ENCODE data around the gene ZNF492. TPM values are rescaled to one million over a fixed set of nuclear protein-coding genes. Genes with fewer than 3 reads are reported as not detected.

The ZNF492 gene
- total and polyA plus RNA-seq, 7 donors = 0.01 to 0.07 (median 0.03) TPM; not detected in 4

DNA sequence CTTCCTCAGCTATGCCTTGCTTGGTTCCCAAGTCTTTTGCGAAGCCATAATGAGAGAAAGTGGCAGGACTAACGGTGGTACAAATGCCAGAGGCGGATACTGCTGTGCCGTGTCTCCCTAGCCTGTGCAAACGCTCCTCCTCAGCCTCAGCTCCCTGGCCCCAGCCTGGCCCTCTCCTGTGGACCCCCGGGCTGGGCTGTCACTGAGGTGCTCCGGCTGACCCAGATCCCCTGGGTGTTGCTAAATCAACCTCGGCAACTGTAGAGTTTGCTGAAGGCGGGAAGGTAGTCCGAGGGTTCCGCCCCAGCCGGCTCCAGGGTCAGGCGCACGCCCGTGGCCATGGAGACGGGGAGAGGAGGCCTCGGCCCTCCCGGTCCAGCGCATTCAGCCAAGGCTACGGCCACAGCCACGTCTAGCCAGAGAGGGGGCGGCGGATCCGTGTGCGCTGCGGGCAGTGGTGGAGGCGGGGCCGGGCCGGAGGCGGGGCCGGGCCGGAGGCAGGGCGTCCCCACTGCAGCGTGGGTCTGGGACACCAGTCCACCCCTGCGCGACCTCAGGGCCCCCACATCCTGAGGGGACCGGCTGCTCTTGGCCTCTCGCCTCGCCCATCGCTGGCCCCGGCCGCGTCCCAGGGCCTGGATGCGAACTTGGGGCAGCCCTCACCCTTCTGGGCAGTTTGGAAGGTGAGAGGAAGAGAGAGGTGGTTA, 16.4 kb upstream of the ZNF492 start:
- Histone ChIP-seq H3K4me1 (no peaks in the 10 kb centered on the region), H3K36me3 (ENCODE audit: insufficient read depth in 1 of 2, low read depth in 1 of 2) (no peaks in the 10 kb centered on the region), H3K27ac (no peak overlapping the region), H3K9me3 (no peaks in the 10 kb centered on the region), H3K27me3 (ENCODE audit: insufficient read depth in 3 of 3, low read length in 2 of 3) (peaks cover 0 to 11% (median 0%) of the 10 kb centered on the region in 3 donors), H3K4me3 (no peak overlapping the region)
- DNase-seq (peak in 1 of 2 donors; percentile 27), ATAC-seq (no peak)
- intact Hi-C loops (cut with DNase I) = no loop called here
- 22 to 28% (median 27%) methylated on average over 42 to 44 of the region's 44 CpGs for WGBS, 3 donors
- TF ChIP-seq, protein P1, sequence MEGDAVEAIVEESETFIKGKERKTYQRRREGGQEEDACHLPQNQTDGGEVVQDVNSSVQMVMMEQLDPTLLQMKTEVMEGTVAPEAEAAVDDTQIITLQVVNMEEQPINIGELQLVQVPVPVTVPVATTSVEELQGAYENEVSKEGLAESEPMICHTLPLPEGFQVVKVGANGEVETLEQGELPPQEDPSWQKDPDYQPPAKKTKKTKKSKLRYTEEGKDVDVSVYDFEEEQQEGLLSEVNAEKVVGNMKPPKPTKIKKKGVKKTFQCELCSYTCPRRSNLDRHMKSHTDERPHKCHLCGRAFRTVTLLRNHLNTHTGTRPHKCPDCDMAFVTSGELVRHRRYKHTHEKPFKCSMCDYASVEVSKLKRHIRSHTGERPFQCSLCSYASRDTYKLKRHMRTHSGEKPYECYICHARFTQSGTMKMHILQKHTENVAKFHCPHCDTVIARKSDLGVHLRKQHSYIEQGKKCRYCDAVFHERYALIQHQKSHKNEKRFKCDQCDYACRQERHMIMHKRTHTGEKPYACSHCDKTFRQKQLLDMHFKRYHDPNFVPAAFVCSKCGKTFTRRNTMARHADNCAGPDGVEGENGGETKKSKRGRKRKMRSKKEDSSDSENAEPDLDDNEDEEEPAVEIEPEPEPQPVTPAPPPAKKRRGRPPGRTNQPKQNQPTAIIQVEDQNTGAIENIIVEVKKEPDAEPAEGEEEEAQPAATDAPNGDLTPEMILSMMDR (IDR thresholded peaks at IDR 0.05) = no peak

DNA sequence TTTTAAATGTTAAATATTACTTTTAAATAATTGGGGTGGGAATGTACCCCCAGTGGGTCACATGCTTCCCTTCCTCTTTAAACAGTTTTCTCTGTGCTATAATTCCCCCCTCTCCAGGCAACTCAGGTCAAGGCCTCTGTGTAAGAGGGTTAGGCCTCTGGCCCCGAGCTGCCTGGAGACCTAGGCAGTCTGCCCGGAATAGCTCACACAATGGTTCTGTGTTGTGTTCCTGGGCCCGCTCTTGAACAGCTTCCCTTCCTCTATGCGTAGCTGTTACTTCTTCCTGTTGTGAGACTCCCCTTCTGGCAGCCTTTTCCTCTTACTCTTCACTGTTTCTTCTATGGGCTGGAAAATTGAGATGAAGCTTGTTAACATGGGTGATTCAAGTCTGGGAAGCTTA, 14.8 kb upstream of the ZNF492 start:
- Histone ChIP-seq H3K27me3 (ENCODE audit: insufficient read depth in 3 of 3, low read length in 2 of 3) (peaks cover 0 to 22% (median 0%) of the 10 kb centered on the region in 3 donors), H3K4me3 (no peak overlapping the region), H3K36me3 (ENCODE audit: insufficient read depth in 1 of 2, low read depth in 1 of 2) (no peaks in the 10 kb centered on the region), H3K4me1 (no peaks in the 10 kb centered on the region), H3K9me3 (no peaks in the 10 kb centered on the region), H3K27ac (no peak overlapping the region)
- intact Hi-C loops (cut with DNase I) = no loop called here
- ATAC-seq = no peak
- TF ChIP-seq, protein P1 (IDR thresholded peaks at IDR 0.05) = no peak
- DNase-seq = no peak
- 46 to 60% (median 54%) methylated on average over 4 of the region's 4 CpGs for WGBS, 3 donors

DNA sequence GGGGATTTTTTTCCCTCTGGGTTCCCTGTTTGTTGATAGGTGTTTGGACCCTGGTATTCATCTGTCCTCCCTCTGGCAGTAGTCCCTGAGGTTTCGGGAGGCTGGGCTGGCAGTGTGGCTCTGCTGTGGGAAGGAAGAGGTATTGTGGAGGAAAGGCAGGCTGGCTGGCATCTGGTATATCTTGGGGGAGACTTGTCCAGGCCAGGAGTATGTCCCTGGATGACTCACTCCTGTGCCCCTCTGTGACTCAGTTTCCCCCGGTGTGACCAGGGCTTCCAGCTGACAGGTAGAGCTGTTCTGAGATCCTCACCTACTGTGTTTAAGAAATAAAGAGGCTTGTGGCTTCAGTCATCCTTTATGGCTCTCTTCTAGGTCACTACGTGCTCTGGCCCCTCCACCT, 14.2 kb upstream of the ZNF492 start:
- no peak overlapping the region for H3K4me3 ChIP-seq
- ATAC-seq (no peak), DNase-seq (no peak)
- H3K36me3 ChIP-seq (ENCODE audit: insufficient read depth in 1 of 2, low read depth in 1 of 2) = no peaks in the 10 kb centered on the region
- intact Hi-C loops (cut with DNase I) = no loop called here
- no peaks in the 10 kb centered on the region for H3K9me3 ChIP-seq
- WGBS, 3 donors = 81 to 93% (median 89%) methylated on average over 3 of the region's 3 CpGs
- no peaks in the 10 kb centered on the region for H3K4me1 ChIP-seq
- TF ChIP-seq, protein P1 (IDR thresholded peaks at IDR 0.05) = no peak
- peaks cover 0 to 22% (median 0%) of the 10 kb centered on the region in 3 donors for H3K27me3 ChIP-seq (ENCODE audit: insufficient read depth in 3 of 3, low read length in 2 of 3)
- no peak overlapping the region for H3K27ac ChIP-seq

DNA sequence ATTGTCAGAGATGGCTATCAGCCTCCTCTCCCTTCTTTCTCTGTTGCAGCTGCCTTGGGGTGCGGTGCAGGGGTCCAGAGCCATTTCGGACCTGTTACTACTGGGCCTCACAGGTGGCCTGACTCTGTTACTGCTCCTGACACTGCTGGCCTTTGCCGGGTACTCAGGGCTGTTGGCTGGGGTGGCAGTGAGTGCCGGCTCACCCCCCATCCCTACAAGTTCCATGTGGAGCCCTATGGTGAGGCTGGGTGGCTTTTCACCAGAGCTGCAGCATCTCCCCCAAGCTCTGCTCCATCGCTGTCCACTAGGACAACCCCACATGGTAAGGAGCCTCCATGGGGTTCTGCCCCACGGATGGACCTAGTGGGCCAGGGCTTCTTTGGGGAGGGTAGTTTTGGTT, 13.7 kb upstream of the ZNF492 start:
- intact Hi-C loops (cut with DNase I) = no loop called here
- Histone ChIP-seq H3K4me3 (no peak overlapping the region), H3K27ac (no peak overlapping the region), H3K27me3 (ENCODE audit: insufficient read depth in 3 of 3, low read length in 2 of 3) (peaks cover 0 to 22% (median 0%) of the 10 kb centered on the region in 3 donors), H3K4me1 (no peaks in the 10 kb centered on the region), H3K9me3 (no peaks in the 10 kb centered on the region), H3K36me3 (ENCODE audit: insufficient read depth in 1 of 2, low read depth in 1 of 2) (no peaks in the 10 kb centered on the region)
- no peak for ATAC-seq
- DNase-seq = no peak
- TF ChIP-seq, protein P1 (IDR thresholded peaks at IDR 0.05) = no peak
- WGBS, 3 donors = 84 to 91% (median 87%) methylated on average over 5 to 6 of the region's 6 CpGs

DNA sequence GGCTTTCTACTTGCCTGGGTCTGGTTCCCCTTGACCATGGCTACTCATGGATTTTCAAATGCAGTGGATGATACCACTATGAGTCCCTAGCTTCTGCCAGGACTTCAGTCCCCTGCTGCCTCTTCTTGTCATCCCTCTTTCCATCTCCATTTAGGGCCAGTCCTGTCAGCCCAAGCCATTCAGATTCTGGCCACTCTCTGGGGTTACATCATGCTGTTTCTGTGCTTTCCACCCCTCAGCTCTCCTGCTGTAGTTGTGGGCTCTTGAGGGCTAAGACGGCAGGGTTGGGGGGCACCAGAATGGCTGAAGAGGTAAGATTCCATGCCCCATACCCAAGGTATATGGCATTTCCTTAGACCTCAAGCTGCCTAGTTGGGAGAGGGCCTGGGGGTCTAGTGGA, 13.2 kb upstream of the ZNF492 start:
- no peak overlapping the region for H3K27ac ChIP-seq
- no peak for DNase-seq
- no peak for ATAC-seq
- no peaks in the 10 kb centered on the region for H3K4me1 ChIP-seq
- WGBS, 3 donors = 80 to 88% (median 83%) methylated on average over 1 of the region's 1 CpG
- intact Hi-C loops (cut with DNase I) = no loop called here
- no peaks in the 10 kb centered on the region for H3K9me3 ChIP-seq
- no peak overlapping the region for H3K4me3 ChIP-seq
- H3K36me3 ChIP-seq (ENCODE audit: insufficient read depth in 1 of 2, low read depth in 1 of 2) = no peaks in the 10 kb centered on the region
- TF ChIP-seq, protein P1 (IDR thresholded peaks at IDR 0.05) = no peak
- H3K27me3 ChIP-seq (ENCODE audit: insufficient read depth in 3 of 3, low read length in 2 of 3) = peaks cover 0 to 22% (median 0%) of the 10 kb centered on the region in 3 donors
